Neuronal stem cell (in vitro differentiated cells): ENCODE data around the gene DUOX1.

Experiments used
- DNase-seq: peaks from one replicate; pipeline ENCODE4 v3.0.0-alpha.2; 2013; ENCODE audit warnings: low spot score
- H2AFZ ChIP-seq: one replicate; pipeline ENCODE4 v1.6.1; 2013; ENCODE audit warnings: mild to moderate bottlenecking, low read length, inconsistent platforms
- H2AK5ac ChIP-seq: 2 replicates; pipeline ENCODE4 v1.6.1; 2013; ENCODE audit warnings: low read depth, mild to moderate bottlenecking, inconsistent platforms, low read length, moderate library complexity, mixed read lengths
- H2BK120ac ChIP-seq: 2 replicates; pipeline ENCODE4 v1.6.1; 2013; ENCODE audit warnings: low read depth, mild to moderate bottlenecking, inconsistent platforms, low read length, moderate library complexity, mixed read lengths
- H2BK12ac ChIP-seq: one replicate; pipeline ENCODE4 v1.6.1; 2013; ENCODE audit warnings: low read length, inconsistent platforms
- H2BK15ac ChIP-seq: 2 replicates; pipeline ENCODE4 v1.6.1; 2013; ENCODE audit warnings: mild to moderate bottlenecking, low read length, inconsistent platforms, mixed read lengths
- H2BK5ac ChIP-seq: one replicate; pipeline ENCODE4 v1.6.1; 2013; ENCODE audit warnings: inconsistent platforms, mild to moderate bottlenecking, low read length, moderate library complexity
- H3K14ac ChIP-seq: one replicate; pipeline ENCODE4 v1.6.1; 2013; ENCODE audit warnings: low read length, inconsistent platforms
- H3K18ac ChIP-seq: 2 replicates; pipeline ENCODE4 v1.6.1; 2013; ENCODE audit warnings: low read length, inconsistent platforms
- H3K23ac ChIP-seq: 2 replicates; pipeline ENCODE4 v1.6.1; 2013; ENCODE audit warnings: low read depth, mild to moderate bottlenecking, mixed read lengths, low read length, inconsistent platforms; ENCODE audit not compliant: poor library complexity
- H3K27ac ChIP-seq: replicated peaks from 3 replicates; pipeline ENCODE4 v1.5.1; 2013; ENCODE audit warnings: low read length, inconsistent platforms
- H3K27me3 ChIP-seq, 3 experiments: 2 replicates each; pipeline ENCODE4 v1.6.1; 2013; ENCODE audit warnings: low read length in 3 of 3, mild to moderate bottlenecking in 2 of 3, inconsistent platforms in 1 of 3, low read depth in 1 of 3, mixed read lengths in 1 of 3, moderate library complexity in 1 of 3; ENCODE audit not compliant: control insufficient read depth in 3 of 3, insufficient read depth in 3 of 3
- H3K36me3 ChIP-seq, 2 donors: replicated peaks in 1 of 2; 2 replicates each; pipeline ENCODE4 v1.6.1; 2013; ENCODE audit warnings: low read length in 2 of 2; ENCODE audit not compliant: control insufficient read depth in 2 of 2, insufficient read depth in 2 of 2
- H3K4ac ChIP-seq: 2 replicates; pipeline ENCODE4 v1.6.1; 2013; ENCODE audit warnings: inconsistent platforms, mild to moderate bottlenecking, low read length, moderate library complexity
- H3K4me1 ChIP-seq, 2 donors: 1 replicate in 1 of 2; 2 replicates in 1 of 2; pipeline ENCODE4 v1.6.1; 2013; ENCODE audit warnings: low read length in 2 of 2, low read depth in 1 of 2; ENCODE audit not compliant: control insufficient read depth in 2 of 2, insufficient read depth in 1 of 2
- H3K4me2 ChIP-seq: one replicate; pipeline ENCODE4 v1.6.1; 2013; ENCODE audit warnings: mild to moderate bottlenecking, low read length, inconsistent platforms; ENCODE audit not compliant: insufficient read depth, poor library complexity, severe bottlenecking
- H3K4me3 ChIP-seq, 2 donors: 2 replicates each; pipeline ENCODE4 v1.5.1; 2013; ENCODE audit warnings: low read length in 2 of 2, mild to moderate bottlenecking in 2 of 2, inconsistent platforms in 1 of 2, moderate library complexity in 1 of 2
- H3K79me1 ChIP-seq: one replicate; pipeline ENCODE4 v1.6.1; 2013; ENCODE audit warnings: low read depth, mild to moderate bottlenecking, inconsistent platforms, low read length, moderate library complexity
- H3K9ac ChIP-seq: one replicate; pipeline ENCODE4 v1.6.1; 2013; ENCODE audit warnings: mild to moderate bottlenecking, low read depth, low read length, inconsistent platforms; ENCODE audit not compliant: poor library complexity
- H3K9me3 ChIP-seq, 2 donors: replicated peaks in 1 of 2; 2 replicates each; pipeline versions ENCODE3 to v1.6.1; 2013; ENCODE audit warnings: low read length in 2 of 2, mild to moderate bottlenecking in 2 of 2, inconsistent platforms in 1 of 2, low read depth in 1 of 2, mixed read lengths in 1 of 2, moderate library complexity in 1 of 2; ENCODE audit not compliant: control insufficient read depth in 2 of 2, insufficient read depth in 1 of 2
- H4K8ac ChIP-seq: one replicate; pipeline ENCODE4 v1.6.1; 2013; ENCODE audit warnings: low read depth, mild to moderate bottlenecking, inconsistent platforms, low read length, moderate library complexity
- H4K91ac ChIP-seq: one replicate; pipeline ENCODE4 v1.6.1; 2013; ENCODE audit warnings: low read length, low read depth, mild to moderate bottlenecking, inconsistent platforms; ENCODE audit not compliant: poor library complexity
- WGBS, 2 donors: extraction: QIAGEN DNeasy Blood & Tissue Kit; methylation state at CpG; one replicate each; pipeline ENCODE4 v1.1.7; 2013; ENCODE audit warnings: missing lambda C conversion rate in 2 of 2, mixed read lengths in 1 of 2; ENCODE audit not compliant: insufficient read length in 2 of 2, insufficient replicate concordance in 1 of 2; ENCODE audit errors: extremely low coverage in 2 of 2; 5-methylcytosine and 5-hydroxymethylcytosine counted together

DUOX1 gene

GRCh38 chr15:45094358-45094730, 35.5 kb upstream of the DUOX1 start:
- H3K79me1 ChIP-seq: no peaks in the 10 kb centered on the region
- H4K8ac ChIP-seq: no peak overlapping the region
- no peak overlapping the region for H2BK15ac ChIP-seq
- no peaks in the 10 kb centered on the region for H3K36me3 ChIP-seq
- H3K4me2 ChIP-seq: no peak overlapping the region
- no peak overlapping the region for H2BK12ac ChIP-seq
- no peaks in the 10 kb centered on the region for H3K4me1 ChIP-seq
- H3K14ac ChIP-seq: no peak overlapping the region
- H2BK5ac ChIP-seq: no peak overlapping the region
- H3K4ac ChIP-seq: no peak overlapping the region
- DNase-seq: no peak
- WGBS, 2 donors: no CpG with 5 or more reads among the region's 9 CpGs
- H4K91ac ChIP-seq: no peak overlapping the region
- H3K27me3 ChIP-seq: peaks cover 0 to 66% (median 0%) of the 10 kb centered on the region in 3 experiments
- H3K4me3 ChIP-seq: no peak overlapping the region
- peak overlapping the region; percentile 32 for H3K9ac ChIP-seq
- no peak overlapping the region for H3K27ac ChIP-seq
- no peak overlapping the region for H2AK5ac ChIP-seq
- H3K18ac ChIP-seq: peak overlapping the region; percentile 29
- peaks cover 0 to 2% of the 10 kb centered on the region in 2 donors for H3K9me3 ChIP-seq
- no peak overlapping the region for H2AFZ ChIP-seq
- peak overlapping the region; percentile 45 for H3K23ac ChIP-seq
- no peak overlapping the region for H2BK120ac ChIP-seq

- Histone ChIP-seq H3K27me3 (peaks cover 0 to 61% (median 0%) of the 10 kb centered on the region in 3 experiments), H3K18ac (no peak overlapping the region)
- WGBS, 2 donors: no CpG with 5 or more reads among the region's 11 CpGs
Measured at GRCh38 chr15:45095661-45096060, 34.1 kb upstream of the DUOX1 start.

GRCh38 chr15:45097466-45097865, 32.3 kb upstream of the DUOX1 start:
- Histone ChIP-seq H2BK15ac (no peak overlapping the region), H2AK5ac (peak overlapping the region; percentile 54), H2BK12ac (no peak overlapping the region), H3K27ac (no peak overlapping the region), H3K18ac (no peak overlapping the region), H3K4me2 (no peak overlapping the region), H2BK120ac (no peak overlapping the region), H3K4me1 (peaks cover 4 to 10% of the 10 kb centered on the region in 2 donors), H4K91ac (peak overlapping the region; percentile 7), H3K23ac (no peak overlapping the region), H3K4me3 (no peak overlapping the region), H3K36me3 (no peaks in the 10 kb centered on the region), H4K8ac (no peak overlapping the region), H2BK5ac (no peak overlapping the region), H3K4ac (no peak overlapping the region), H2AFZ (no peak overlapping the region), H3K14ac (no peak overlapping the region), H3K27me3 (peaks cover 0 to 52% (median 0%) of the 10 kb centered on the region in 3 experiments), H3K9ac (no peak overlapping the region), H3K79me1 (no peaks in the 10 kb centered on the region), H3K9me3 (peaks cover 0 to 2% of the 10 kb centered on the region in 2 donors)
- no CpG with 5 or more reads among the region's 7 CpGs for WGBS, 2 donors
- DNase-seq: no peak

More at GRCh38 chr15:45095661-45096060, 34.1 kb upstream of the DUOX1 start:
- Histone ChIP-seq H3K36me3 (no peaks in the 10 kb centered on the region), H3K9me3 (peaks cover 0 to 2% of the 10 kb centered on the region in 2 donors), H3K9ac (no peak overlapping the region), H3K14ac (no peak overlapping the region), H2BK5ac (peak overlapping the region; percentile 31), H3K4me1 (peaks cover 0 to 4% of the 10 kb centered on the region in 2 donors), H2BK15ac (no peak overlapping the region), H3K27ac (no peak overlapping the region), H2BK120ac (no peak overlapping the region), H3K4ac (no peak overlapping the region), H4K91ac (no peak overlapping the region), H3K4me2 (no peak overlapping the region), H2BK12ac (no peak overlapping the region), H3K79me1 (no peaks in the 10 kb centered on the region), H4K8ac (no peak overlapping the region), H2AK5ac (no peak overlapping the region), H2AFZ (no peak overlapping the region), H3K4me3 (no peak overlapping the region), H3K23ac (no peak overlapping the region)
- DNase-seq: no peak

DNA sequence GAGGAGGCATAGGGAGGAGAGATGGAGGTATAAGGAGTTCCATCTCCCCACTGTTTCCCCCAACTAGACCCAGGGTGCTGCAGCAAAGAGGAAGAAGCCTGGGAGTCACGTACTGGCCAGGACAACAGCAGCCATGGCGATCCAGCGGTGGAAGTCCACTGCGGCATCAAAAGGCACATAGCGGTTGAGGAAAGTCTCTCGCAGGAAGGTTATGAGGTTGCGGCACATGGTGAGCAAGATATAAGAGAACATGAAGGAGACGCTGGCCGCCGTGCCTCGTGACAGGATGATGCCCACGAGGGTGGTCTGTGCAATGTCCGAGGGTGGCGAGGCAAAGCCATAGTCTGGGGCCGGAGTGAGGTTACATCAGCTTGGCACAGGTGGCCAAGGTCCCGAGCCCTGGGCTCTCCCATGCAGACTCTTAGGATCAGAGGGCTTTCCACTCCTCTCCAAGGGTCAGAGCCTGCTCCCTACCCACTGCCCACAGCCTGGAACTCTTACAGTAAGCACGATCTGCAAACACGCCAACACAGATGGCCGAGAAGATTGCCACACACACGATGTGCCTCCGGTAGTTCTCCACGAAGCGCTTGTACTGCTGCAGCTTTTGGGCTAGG, 30.1 kb upstream of the DUOX1 start:
- Histone ChIP-seq H3K4me1 (peaks cover 4 to 13% of the 10 kb centered on the region in 2 donors), H4K8ac (no peak overlapping the region), H2BK15ac (no peak overlapping the region), H3K4me3 (no peak overlapping the region), H3K14ac (peak overlapping the region; percentile 4), H2BK5ac (no peak overlapping the region), H4K91ac (no peak overlapping the region), H3K4ac (no peak overlapping the region), H3K36me3 (no peaks in the 10 kb centered on the region), H3K79me1 (no peaks in the 10 kb centered on the region), H3K27ac (no peak overlapping the region), H3K23ac (peak overlapping the region; percentile 90), H3K18ac (peak overlapping the region; percentile 19), H3K9ac (no peak overlapping the region), H2AK5ac (peak overlapping the region; percentile 25), H2AFZ (no peak overlapping the region), H3K27me3 (peaks cover 0 to 52% (median 0%) of the 10 kb centered on the region in 3 experiments), H3K4me2 (no peak overlapping the region), H3K9me3 (peaks cover 0 to 2% of the 10 kb centered on the region in 2 donors), H2BK120ac (no peak overlapping the region), H2BK12ac (no peak overlapping the region)
- DNase-seq: no peak
- no CpG with 5 or more reads among the region's 23 CpGs for WGBS, 2 donors
